Adrenal gland (tissue), 5 donors: ENCODE measurements around the gene STRA6.

ENCODE experiments used
- POLR2A ChIP-seq, 2 donors: fragments of 450-650 bp; IDR thresholded peaks; one replicate each; pipeline ENCODE4 v1.6.1; 2017; ENCODE audit warnings: antibody characterized with exemption in 2 of 2, mild to moderate bottlenecking in 2 of 2, moderate library complexity in 1 of 2
- TF ChIP-seq, protein P1 (sequence below), 6 experiments: fragments of 450-650 bp in 4 of 6; fragments of 200-600 bp in 2 of 6; sonication (generic) in 1 of 6; IDR thresholded peaks; 1 replicate in 5 of 6; 2 replicates in 1 of 6; pipeline versions ENCODE4 v1.5.1 to v1.8.0; 2016 to 2021; ENCODE audit warnings: antibody characterized with exemption in 6 of 6, mild to moderate bottlenecking in 2 of 6, moderate library complexity in 1 of 6
- donor health status: DM: no; HTN: no; CAD: no.

DNA sequence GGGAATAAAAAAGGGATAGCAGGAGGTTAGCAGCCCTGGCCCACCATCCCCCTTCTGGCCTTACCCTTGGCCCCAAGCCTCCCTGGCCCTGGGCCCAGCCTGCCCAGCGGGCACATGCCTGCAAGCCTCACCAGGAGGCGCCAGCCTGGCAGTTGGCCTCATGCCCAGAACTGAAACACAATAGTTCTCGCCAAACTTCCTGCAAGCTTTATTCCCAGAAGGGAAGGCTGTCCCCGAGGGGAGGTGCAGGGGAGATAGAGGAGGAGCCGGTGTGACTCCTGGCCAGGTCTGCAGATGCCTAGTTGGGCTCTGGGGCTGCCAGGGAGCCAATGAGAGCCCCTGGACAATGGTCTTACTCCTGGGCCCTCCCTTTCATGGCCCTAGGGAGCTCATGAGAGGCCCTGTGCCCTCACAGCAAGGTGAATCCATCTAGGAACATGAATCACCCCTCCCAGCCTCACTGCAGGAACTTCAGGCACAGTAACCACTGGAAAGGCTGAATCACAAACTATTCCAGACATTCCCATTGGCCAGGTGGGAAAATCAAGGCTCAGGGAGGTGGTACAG, 37.5 kb upstream of the STRA6 start:
- TF ChIP-seq, protein P1, sequence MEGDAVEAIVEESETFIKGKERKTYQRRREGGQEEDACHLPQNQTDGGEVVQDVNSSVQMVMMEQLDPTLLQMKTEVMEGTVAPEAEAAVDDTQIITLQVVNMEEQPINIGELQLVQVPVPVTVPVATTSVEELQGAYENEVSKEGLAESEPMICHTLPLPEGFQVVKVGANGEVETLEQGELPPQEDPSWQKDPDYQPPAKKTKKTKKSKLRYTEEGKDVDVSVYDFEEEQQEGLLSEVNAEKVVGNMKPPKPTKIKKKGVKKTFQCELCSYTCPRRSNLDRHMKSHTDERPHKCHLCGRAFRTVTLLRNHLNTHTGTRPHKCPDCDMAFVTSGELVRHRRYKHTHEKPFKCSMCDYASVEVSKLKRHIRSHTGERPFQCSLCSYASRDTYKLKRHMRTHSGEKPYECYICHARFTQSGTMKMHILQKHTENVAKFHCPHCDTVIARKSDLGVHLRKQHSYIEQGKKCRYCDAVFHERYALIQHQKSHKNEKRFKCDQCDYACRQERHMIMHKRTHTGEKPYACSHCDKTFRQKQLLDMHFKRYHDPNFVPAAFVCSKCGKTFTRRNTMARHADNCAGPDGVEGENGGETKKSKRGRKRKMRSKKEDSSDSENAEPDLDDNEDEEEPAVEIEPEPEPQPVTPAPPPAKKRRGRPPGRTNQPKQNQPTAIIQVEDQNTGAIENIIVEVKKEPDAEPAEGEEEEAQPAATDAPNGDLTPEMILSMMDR (IDR thresholded peaks at IDR 0.05) = peak; percentile 26 to 76 (median 62)
- peak in 1 of 2 donors; percentile 25 for TF ChIP-seq POLR2A (IDR thresholded peaks at IDR 0.05)
